Trophoblast cell (in vitro differentiated cells and primary cell): ENCODE results near the gene CR2.
"Not testable (repeated sequence)": the region's sequence is repeated elsewhere in the genome, so short reads cannot be mapped to it uniquely, and the experiment has no call there.

Source experiments
- DNase-seq, 2 donors: peaks; one replicate each; pipeline ENCODE4 v3.0.0-alpha.2; 2016
- H2AFZ ChIP-seq: 2 replicates; pipeline ENCODE4 v1.6.1; 2013; ENCODE audit warnings: low read length, moderate library complexity, mild to moderate bottlenecking; ENCODE audit not compliant: insufficient read depth, poor library complexity
- H2AK5ac ChIP-seq: 2 replicates; pipeline ENCODE4 v1.6.1; 2013; ENCODE audit warnings: mild to moderate bottlenecking, low read length
- H2BK120ac ChIP-seq: 2 replicates; pipeline ENCODE4 v1.6.1; 2013; ENCODE audit warnings: low read length, mild to moderate bottlenecking, moderate library complexity; ENCODE audit not compliant: insufficient read depth, poor library complexity
- H2BK12ac ChIP-seq: 2 replicates; pipeline ENCODE4 v1.6.1; 2013; ENCODE audit warnings: mild to moderate bottlenecking, low read length, moderate library complexity
- H2BK5ac ChIP-seq: 2 replicates; pipeline ENCODE4 v1.6.1; 2013; ENCODE audit warnings: low read length, low read depth, moderate library complexity, mild to moderate bottlenecking; ENCODE audit not compliant: poor library complexity
- H3K14ac ChIP-seq: 2 replicates; pipeline ENCODE4 v1.6.1; 2013; ENCODE audit warnings: mild to moderate bottlenecking, low read length
- H3K18ac ChIP-seq: 2 replicates; pipeline ENCODE4 v1.6.1; 2013; ENCODE audit warnings: mild to moderate bottlenecking, low read length
- H3K23ac ChIP-seq: 2 replicates; pipeline ENCODE4 v1.6.1; 2013; ENCODE audit warnings: low read length
- H3K27ac ChIP-seq: 2 replicates; pipeline ENCODE4 v1.5.1; 2013; ENCODE audit warnings: low read depth, mild to moderate bottlenecking, inconsistent platforms, low read length, moderate library complexity
- H3K27me3 ChIP-seq: 2 replicates; pipeline ENCODE4 v1.6.1; 2013; ENCODE audit warnings: inconsistent platforms, mild to moderate bottlenecking, low read length, moderate library complexity; ENCODE audit not compliant: insufficient read depth
- H3K36me3 ChIP-seq, 2 experiments: 1 replicate in 1 of 2; 2 replicates in 1 of 2; pipeline ENCODE4 v1.6.1; 2013; ENCODE audit warnings: low read length in 2 of 2, mild to moderate bottlenecking in 2 of 2, moderate library complexity in 1 of 2; ENCODE audit not compliant: insufficient read depth in 2 of 2, control insufficient read depth in 1 of 2
- H3K4ac ChIP-seq: 2 replicates; pipeline ENCODE4 v1.6.1; 2013; ENCODE audit warnings: low read depth, mild to moderate bottlenecking, low read length, moderate library complexity
- H3K4me1 ChIP-seq, 2 experiments: 1 replicate in 1 of 2; 2 replicates in 1 of 2; pipeline ENCODE4 v1.6.1; 2013; ENCODE audit warnings: low read length in 2 of 2, mild to moderate bottlenecking in 2 of 2, moderate library complexity in 1 of 2; ENCODE audit not compliant: insufficient read depth in 2 of 2, control insufficient read depth in 1 of 2
- H3K4me2 ChIP-seq: 2 replicates; pipeline ENCODE4 v1.6.1; 2013; ENCODE audit warnings: inconsistent platforms, mild to moderate bottlenecking, low read length, moderate library complexity
- H3K4me3 ChIP-seq: 2 replicates; pipeline ENCODE4 v1.5.1; 2013; ENCODE audit warnings: mild to moderate bottlenecking, low read depth, low read length, inconsistent platforms
- H3K79me1 ChIP-seq: one replicate; pipeline ENCODE4 v1.6.1; 2013; ENCODE audit warnings: low read length
- H3K79me2 ChIP-seq: 2 replicates; pipeline ENCODE4 v1.6.1; 2013; ENCODE audit warnings: low read length, mild to moderate bottlenecking; ENCODE audit not compliant: control insufficient read depth, insufficient read depth, poor library complexity
- H3K9ac ChIP-seq: 2 replicates; pipeline ENCODE4 v1.6.1; 2013; ENCODE audit warnings: mild to moderate bottlenecking, low read length
- H3K9me3 ChIP-seq: 2 replicates; pipeline ENCODE4 v1.6.1; 2013; ENCODE audit warnings: low read depth, mild to moderate bottlenecking, control low read depth, inconsistent platforms, low read length; ENCODE audit not compliant: insufficient read depth
- H4K12ac ChIP-seq: 2 replicates; pipeline ENCODE4 v1.6.1; 2013; ENCODE audit warnings: low read depth, mild to moderate bottlenecking, low read length, moderate library complexity
- H4K8ac ChIP-seq: 2 replicates; pipeline ENCODE4 v1.6.1; 2013; ENCODE audit warnings: low read depth, mild to moderate bottlenecking, low read length, moderate library complexity
- H4K91ac ChIP-seq: one replicate; pipeline ENCODE4 v1.6.1; 2013; ENCODE audit warnings: low read depth, mild to moderate bottlenecking, low read length, moderate library complexity
- WGBS: extraction: QIAGEN DNeasy Blood & Tissue Kit; methylation state at CpG from one replicate; pipeline ENCODE4 v1.1.7; 2013; ENCODE audit warnings: missing lambda C conversion rate; ENCODE audit not compliant: insufficient read length, insufficient coverage; ENCODE audit errors: extremely low coverage; 5-methylcytosine and 5-hydroxymethylcytosine counted together

Gene CR2

GRCh38 chr1:207493212-207493611, 39.1 kb downstream of the CR2 start:
- Histone ChIP-seq H4K91ac (no peak overlapping the region), H2BK5ac (no peak overlapping the region), H3K27ac (no peak overlapping the region), H3K18ac (no peak overlapping the region), H3K4ac (no peak overlapping the region), H4K8ac (no peak overlapping the region), H3K4me1 (peaks cover 4 to 6% of the 10 kb centered on the region in 2 experiments), H2AFZ (no peak overlapping the region), H3K79me2 (no peaks in the 10 kb centered on the region), H4K12ac (no peak overlapping the region), H2AK5ac (no peak overlapping the region), H2BK120ac (no peak overlapping the region), H3K9me3 (no peaks in the 10 kb centered on the region), H3K14ac (no peak overlapping the region), H3K9ac (no peak overlapping the region), H3K23ac (no peak overlapping the region), H3K4me2 (no peak overlapping the region), H3K79me1 (no peaks in the 10 kb centered on the region), H3K36me3 (no peaks in the 10 kb centered on the region), H3K27me3 (peaks cover 20% of the 10 kb centered on the region), H2BK12ac (no peak overlapping the region), H3K4me3 (no peak overlapping the region)
- DNase-seq = no peak
- WGBS = no CpG with 5 or more reads among the region's 3 CpGs

GRCh38 chr1:207494171-207494570, 40.0 kb downstream of the CR2 start:
- no peak overlapping the region for H3K27ac ChIP-seq
- H3K79me2 ChIP-seq = no peaks in the 10 kb centered on the region
- no peak overlapping the region for H3K23ac ChIP-seq
- DNase-seq = peak; percentile 68 to 81
- no peak overlapping the region for H3K18ac ChIP-seq
- no peak overlapping the region for H3K14ac ChIP-seq
- H2BK12ac ChIP-seq = no peak overlapping the region
- no peak overlapping the region for H2AFZ ChIP-seq
- H3K9me3 ChIP-seq = no peaks in the 10 kb centered on the region
- no peak overlapping the region for H3K9ac ChIP-seq
- no peak overlapping the region for H2BK120ac ChIP-seq
- H3K4me2 ChIP-seq = no peak overlapping the region
- WGBS = no CpG with 5 or more reads among the region's 1 CpG
- no peak overlapping the region for H4K12ac ChIP-seq
- no peaks in the 10 kb centered on the region for H3K36me3 ChIP-seq
- no peak overlapping the region for H2AK5ac ChIP-seq
- peaks cover 4 to 6% of the 10 kb centered on the region in 2 experiments for H3K4me1 ChIP-seq
- no peak overlapping the region for H3K4ac ChIP-seq
- H3K79me1 ChIP-seq = no peaks in the 10 kb centered on the region
- H4K8ac ChIP-seq = no peak overlapping the region
- H2BK5ac ChIP-seq = no peak overlapping the region
- H4K91ac ChIP-seq = no peak overlapping the region
- H3K4me3 ChIP-seq = no peak overlapping the region
- peaks cover 20% of the 10 kb centered on the region for H3K27me3 ChIP-seq

GRCh38 chr1:207495281-207495680, 41.2 kb downstream of the CR2 start:
- H3K9me3 ChIP-seq, H3K4me3 ChIP-seq, H4K8ac ChIP-seq, H2AK5ac ChIP-seq, H3K18ac ChIP-seq, H3K23ac ChIP-seq, H2AFZ ChIP-seq, H4K12ac ChIP-seq, H2BK5ac ChIP-seq, DNase-seq, H2BK120ac ChIP-seq, H3K79me2 ChIP-seq, H3K79me1 ChIP-seq, H2BK12ac ChIP-seq, H3K4me1 ChIP-seq, H3K36me3 ChIP-seq, H3K9ac ChIP-seq, H4K91ac ChIP-seq, H3K14ac ChIP-seq, H3K4ac ChIP-seq, H3K27ac ChIP-seq: not testable (repeated sequence)
- no CpG with 5 or more reads among the region's 8 CpGs for whole genome bisulfite sequencing
- Histone ChIP-seq H3K4me2 (peak overlapping the region; percentile 77), H3K27me3 (peaks cover 20% of the 10 kb centered on the region)

- Histone ChIP-seq H3K9me3 (no peaks in the 10 kb centered on the region), H3K27me3 (peaks cover 20% of the 10 kb centered on the region), H2AFZ (peak within 1 kb of the TSS; percentile 47), H3K79me2 (no peaks in the 10 kb centered on the region), H3K23ac (peak within 1 kb of the TSS; percentile 2), H3K79me1 (no peaks in the 10 kb centered on the region), H3K4me1 (peaks cover 4 to 6% of the 10 kb centered on the region in 2 experiments), H3K4me3 (peak within 1 kb of the TSS; percentile 43), H3K18ac (no peak within 1 kb of the TSS), H4K8ac (no peak within 1 kb of the TSS), H3K4ac (no peak within 1 kb of the TSS), H3K14ac (no peak within 1 kb of the TSS), H4K12ac (no peak within 1 kb of the TSS), H3K36me3 (no peaks in the 10 kb centered on the region), H2BK5ac (no peak within 1 kb of the TSS), H3K4me2 (peak within 1 kb of the TSS; percentile 77), H4K91ac (no peak within 1 kb of the TSS), H2BK120ac (no peak within 1 kb of the TSS), H3K27ac (no peak within 1 kb of the TSS), H3K9ac (no peak within 1 kb of the TSS), H2AK5ac (no peak within 1 kb of the TSS), H2BK12ac (no peak within 1 kb of the TSS)
- peak in 1 of 2 donors; percentile 14 for DNase-seq
- no CpG with 5 or more reads among the region's 68 CpGs for WGBS
Observed at GRCh38 chr1:207495801-207496792, 42.0 kb downstream of the CR2 start, which contains the start of gene CR1. Gene CR1 (plus strand): TSS chr1:207496157. CDS start chr1:207496268, 111 bp downstream.
